HG02973 (cell line): ENCODE measurements around the gene PDCD7.
A peak's percentile ranks its signal among the peaks of the same experiment; 100 is the strongest.
"Not testable (repeated sequence)": the region's sequence is repeated elsewhere in the genome, so short reads cannot be mapped to it uniquely, and the experiment has no call there.

Source experiments
- ATAC-seq: cut with Tn5 transposase; IDR thresholded peaks from one replicate; pipeline ENCODE4 v1.9.1; 2021; ENCODE audit warnings: moderate library complexity; ENCODE audit not compliant: unreplicated experiment

The PDCD7 gene, protein sequence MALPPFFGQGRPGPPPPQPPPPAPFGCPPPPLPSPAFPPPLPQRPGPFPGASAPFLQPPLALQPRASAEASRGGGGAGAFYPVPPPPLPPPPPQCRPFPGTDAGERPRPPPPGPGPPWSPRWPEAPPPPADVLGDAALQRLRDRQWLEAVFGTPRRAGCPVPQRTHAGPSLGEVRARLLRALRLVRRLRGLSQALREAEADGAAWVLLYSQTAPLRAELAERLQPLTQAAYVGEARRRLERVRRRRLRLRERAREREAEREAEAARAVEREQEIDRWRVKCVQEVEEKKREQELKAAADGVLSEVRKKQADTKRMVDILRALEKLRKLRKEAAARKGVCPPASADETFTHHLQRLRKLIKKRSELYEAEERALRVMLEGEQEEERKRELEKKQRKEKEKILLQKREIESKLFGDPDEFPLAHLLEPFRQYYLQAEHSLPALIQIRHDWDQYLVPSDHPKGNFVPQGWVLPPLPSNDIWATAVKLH

DNA sequence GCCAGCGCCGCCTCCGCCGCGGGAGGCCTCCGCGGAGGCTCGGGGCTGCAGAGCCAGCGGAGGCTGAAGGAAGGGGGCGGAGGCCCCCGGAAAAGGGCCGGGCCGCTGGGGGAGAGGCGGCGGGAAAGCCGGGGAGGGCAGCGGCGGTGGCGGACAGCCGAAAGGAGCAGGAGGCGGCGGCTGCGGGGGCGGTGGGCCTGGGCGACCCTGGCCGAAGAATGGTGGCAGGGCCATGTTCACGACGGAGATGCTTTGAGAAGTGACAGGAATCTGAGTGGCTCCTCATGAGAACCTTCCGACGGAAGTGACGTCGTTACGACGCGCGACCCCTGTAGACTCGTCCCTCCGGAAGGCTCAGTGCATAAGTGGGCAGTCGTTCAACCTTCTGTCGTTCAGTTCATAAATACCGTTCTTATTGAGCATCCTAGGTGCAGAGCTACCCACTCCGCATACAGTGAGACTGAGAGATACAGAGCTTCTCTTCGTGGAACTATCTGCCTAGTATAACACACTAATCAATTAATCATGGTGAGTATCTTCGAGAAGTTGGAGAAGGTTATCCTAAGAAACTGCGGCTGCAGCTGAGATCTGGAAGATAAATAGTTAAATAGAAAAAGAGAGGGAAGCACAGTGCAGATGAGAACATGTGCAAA is at the start of gene PDCD7:
Gene PDCD7 (minus strand): TSS at position 261 of the 653 bp plus-strand sequence. CDS start 27 bp downstream, at position 234.
- ATAC-seq: peak; percentile 79

DNA sequence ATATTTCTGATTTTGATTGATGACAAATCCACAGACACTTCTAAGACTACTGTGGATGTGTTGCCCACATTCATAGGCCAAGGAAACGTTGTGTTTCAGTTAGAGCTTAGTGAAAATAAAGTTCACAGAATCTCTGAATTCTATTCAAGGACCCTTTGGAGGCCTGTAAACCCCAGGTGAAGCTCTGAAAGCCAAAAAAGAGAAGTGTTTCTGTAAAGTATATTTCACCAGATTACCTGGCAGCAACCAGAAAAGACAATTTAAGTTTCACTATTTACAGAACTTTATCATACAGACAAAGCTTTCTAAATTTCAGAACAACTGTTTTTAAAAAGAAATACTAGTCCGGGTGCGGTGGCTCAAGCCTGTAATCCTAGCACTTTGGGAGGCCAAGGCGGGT is 48.9 kb upstream of the PDCD7 start:
- no peak for ATAC-seq

DNA sequence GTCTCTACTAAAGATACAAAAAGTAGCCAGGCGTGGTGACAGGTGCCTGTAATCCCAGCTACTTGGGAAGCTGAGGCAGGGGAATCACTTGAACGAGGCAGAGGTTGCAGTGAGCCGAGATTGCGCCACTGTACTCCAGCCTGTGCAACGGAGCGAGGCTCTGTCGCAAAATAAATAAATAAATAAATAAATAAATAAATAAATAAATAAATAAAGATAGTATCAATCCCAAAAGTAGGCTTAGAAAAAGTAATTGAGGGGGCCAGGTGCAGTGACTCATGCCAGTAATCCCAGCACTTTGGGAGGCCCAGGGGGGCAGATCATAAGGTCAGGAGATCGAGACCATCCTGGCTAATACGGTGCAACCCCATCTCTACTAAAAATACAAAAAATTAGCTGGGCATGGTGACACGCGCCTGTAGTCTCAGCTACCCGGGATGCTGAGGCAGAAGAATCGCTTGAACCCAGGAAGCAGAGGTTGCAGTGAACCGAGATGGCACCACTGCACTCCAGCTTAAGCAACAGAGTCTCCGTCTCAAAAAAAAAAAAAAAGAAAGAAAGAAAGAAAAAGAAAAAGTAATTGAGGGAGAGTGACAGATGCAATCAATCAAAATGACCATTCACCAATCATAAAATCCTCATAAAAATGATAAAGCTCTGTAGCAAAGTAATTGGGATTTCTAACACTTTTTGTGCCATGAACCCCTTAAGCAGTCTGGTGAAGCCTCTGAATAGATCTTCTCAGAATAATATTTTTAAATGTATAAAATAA is 48.2 kb upstream of the PDCD7 start:
- ATAC-seq: not testable (repeated sequence)

DNA sequence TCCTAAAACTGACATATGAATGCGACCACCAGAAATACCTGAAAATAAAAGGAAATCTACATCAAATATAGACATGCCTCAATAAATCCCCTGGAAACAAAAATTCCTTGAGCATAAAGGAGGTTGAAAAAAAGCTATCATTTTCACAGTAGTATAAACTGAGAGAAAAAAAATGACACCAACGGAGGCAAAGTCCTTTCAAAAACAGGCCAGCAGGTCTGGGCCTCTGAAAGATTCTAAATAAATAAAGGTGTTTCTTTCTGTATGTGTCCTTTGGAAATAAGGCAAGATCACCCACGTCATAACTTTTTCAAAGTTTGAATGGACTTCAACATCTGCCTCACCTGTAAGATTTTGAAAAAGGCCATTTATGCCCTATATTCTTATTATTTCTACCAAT is 46.6 kb upstream of the PDCD7 start:
- ATAC-seq: no peak

DNA sequence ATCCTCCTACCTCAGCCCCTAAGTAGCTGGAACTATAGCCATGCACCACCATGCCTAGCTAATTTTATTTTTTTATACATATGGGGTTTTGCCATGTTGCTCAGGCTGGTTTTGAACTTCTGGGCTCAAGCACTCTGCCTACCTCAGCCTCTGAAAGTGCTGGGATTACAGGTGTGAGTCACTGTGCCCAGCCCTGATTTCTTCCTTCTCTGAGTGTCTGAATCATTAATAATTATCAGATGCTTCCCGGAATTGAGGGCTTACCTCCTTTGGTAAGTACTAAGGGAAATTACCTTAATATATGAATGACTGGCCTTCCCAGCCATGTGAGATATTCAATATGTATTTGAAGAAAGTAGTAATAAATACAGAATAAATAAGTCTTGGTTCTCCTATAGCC is 44.3 kb upstream of the PDCD7 start:
- no peak for ATAC-seq

DNA sequence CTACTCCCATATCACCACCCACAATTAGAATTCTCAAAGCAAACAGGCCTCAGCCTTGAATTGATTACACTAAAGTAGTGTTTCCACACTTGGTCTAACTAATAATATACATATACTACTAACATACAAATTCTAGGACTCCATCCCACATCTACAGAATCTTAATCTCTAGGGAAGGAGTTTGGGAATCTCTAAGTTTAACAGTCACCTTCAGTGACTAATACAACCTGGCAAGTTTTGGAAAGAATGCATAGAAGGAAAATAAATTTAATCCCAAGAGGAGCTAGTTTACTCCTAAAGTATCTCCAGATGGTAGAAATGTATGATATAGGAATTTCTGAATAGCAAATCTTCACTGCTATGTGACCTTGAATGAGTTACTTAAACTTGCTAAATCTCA is 42.4 kb upstream of the PDCD7 start:
- ATAC-seq: no peak

DNA sequence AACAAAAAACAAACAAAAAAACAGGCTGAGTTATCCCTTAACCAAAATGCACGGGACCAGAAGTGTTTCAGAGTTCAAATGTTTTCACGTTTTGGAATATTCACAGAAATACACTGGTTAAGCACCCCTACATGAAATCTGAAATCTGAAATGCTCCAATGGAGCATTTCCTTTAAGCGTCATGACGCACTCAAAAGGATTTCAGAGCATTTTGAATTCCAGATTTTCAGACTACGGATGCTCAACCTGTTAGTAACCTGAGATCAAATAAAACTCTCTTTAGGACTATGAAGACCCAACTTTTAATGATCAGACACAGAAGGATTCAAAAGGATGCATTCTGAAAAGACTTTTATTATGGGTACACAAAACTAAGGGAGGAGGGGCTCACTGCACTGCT is 41.9 kb upstream of the PDCD7 start:
- no peak for ATAC-seq

DNA sequence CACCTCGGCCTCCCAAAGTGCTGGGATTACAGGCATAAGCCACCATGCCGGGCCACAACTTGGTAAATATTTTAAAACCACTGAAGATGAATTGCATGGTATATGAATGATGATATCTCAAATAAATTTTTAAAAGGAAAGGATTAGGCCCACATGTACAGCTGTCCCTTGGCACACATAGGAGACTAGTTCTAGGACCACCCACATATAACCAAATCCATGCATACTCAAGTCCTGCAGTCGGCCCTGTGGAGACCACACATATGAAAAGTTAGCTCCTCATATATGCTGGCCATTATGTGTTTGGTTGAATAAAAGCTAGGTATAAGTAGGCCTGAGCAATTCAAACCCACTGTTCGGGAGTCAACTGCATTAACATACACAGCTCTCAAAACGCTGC is 40.9 kb upstream of the PDCD7 start:
- ATAC-seq: no peak

DNA sequence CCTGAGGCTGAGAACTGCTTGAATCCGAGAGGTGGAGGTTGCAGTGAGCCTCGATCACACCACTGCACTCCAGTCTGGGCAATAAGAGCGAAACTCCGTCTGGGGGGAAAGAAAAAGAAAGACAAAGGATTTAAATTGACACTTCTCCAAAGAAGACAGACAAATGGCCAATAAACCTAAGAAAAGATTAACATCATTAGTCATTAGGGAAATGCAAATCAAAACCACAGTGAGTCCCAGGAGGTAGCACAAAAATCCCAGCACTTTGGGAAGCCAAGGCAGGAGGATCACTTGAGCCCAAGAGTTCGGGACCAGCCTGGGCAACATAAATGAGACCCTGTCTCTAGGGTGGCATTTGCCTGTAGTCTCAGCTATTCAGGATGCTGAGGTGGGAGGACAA is 38.9 kb upstream of the PDCD7 start:
- no peak for ATAC-seq

DNA sequence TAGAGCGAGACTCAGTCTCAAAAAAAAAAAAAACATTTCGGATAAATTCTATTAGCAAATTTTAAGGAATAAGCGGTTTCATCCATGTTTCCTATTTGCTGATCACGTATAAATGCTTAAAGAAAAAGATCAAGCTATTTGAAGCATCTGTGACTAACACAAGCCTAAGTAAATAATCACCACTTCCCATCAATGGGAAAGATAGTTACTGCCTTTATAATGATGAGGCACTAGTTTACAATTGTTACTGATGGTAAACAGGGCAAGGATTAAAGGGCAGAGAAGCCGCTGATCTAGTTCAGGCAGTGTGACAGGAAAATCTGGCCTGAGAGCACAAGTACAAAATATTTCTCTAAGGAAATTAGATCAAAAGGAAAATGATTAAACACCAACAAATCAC is 37.8 kb upstream of the PDCD7 start:
- no peak for ATAC-seq

DNA sequence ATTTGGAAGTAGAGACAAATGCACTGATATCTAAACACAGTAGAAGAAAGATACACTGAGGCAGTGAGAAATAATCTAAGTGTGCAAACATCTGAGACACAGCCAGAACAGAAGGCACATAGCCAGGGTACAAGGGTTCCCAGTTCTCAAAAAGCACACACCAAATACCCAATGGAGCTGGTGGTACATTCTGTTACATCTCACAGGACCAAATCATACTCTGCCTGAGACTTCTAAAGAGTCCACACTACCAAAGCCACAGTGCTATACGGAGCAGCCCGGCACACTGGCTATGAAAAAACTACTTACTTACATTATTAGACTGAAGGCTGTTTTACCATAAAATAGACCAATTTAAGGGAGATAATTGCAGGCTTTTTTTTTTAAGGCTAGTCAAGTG is 32.3 kb upstream of the PDCD7 start:
- ATAC-seq: no peak

DNA sequence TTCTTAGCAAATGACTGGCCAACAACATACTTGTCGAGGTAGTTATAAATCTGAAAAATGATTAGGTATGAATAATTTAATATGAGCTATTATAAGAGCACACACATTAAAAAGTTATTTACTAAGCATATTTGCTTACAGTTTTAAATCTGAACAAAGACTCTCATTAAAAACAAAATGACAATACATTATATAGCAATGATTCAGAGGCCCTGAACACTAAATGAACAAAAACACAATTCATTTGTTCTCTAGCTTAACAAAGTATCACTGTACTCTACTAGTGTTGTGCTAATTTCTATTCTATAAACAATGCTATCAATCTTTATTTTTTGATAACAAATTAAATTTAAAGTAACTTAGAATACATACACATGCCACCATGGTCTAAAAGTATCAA is 30.5 kb upstream of the PDCD7 start:
- no peak for ATAC-seq

DNA sequence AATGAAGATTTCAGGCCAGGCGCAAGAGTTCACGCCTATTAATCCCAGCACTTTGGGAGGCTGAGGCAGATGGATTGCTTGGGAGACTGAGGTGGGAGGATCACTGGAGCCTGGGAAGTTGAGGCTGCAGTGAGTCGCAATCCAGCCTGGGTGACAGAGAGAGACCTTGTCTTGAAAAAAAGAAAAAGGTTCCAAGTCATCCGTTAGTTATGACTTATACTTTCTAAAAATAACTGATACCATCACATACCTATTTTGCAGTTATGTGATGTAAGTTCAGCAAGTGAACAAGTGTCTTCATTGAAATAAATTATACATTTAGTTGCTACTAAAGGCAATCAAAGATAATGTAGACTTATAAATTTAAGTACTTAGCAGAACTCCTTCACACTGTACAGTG is 29.4 kb upstream of the PDCD7 start:
- no peak for ATAC-seq

DNA sequence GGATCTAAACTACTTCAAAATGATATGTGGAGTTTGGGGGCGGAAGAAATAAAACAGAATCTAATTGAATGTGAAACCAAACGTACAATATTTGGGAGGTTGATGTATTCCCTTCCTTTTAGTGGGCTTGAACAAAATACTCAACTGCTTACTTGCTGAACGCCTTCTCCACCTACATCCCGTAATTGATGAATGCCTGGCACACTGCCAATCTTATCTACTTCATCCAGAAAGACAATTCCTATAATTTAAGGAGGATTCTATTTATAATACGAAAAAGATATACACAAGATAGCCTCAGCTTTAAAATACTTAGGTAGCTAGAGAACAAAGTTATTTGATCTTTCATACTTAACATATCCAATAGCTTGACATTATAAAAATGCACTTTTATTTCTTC is 23.1 kb upstream of the PDCD7 start:
- ATAC-seq: no peak

DNA sequence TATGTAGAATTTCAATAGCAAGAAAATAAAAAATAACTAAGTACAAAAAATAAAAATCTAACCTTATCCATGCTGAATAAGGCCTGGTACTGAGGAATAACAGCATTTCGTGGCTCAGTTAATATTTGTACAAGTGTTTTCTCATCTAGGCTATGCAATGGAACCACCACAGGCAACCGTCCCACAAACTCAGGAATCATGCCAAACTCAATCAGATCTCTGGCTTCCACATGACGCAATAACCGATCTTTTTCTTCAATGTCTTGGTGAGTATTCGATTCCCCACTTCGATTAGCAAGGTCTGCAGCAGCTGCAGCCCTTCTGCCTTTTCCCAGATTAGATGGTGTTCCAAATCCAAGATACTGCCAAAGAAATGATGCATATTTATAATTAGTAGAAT is 21.1 kb upstream of the PDCD7 start:
- no peak for ATAC-seq

DNA sequence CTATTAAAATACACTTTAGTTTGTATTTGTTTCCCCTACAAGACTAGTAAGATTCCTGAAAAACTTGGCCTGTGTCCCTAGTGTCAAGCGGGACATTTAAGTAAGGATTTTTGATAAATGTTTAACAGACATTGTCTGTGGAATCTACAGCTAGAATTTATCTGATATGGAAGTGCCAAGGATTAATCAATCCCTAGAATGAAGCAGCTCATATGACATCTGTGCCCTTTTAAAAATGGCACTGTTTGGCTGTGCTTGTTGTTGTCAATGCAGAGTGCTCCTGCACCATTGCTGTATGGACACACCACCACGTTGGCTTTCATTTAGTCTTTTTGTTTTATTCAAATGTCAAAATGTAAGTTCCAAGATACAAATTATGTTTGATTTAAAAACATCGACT is 14.3 kb upstream of the PDCD7 start:
- no peak for ATAC-seq

DNA sequence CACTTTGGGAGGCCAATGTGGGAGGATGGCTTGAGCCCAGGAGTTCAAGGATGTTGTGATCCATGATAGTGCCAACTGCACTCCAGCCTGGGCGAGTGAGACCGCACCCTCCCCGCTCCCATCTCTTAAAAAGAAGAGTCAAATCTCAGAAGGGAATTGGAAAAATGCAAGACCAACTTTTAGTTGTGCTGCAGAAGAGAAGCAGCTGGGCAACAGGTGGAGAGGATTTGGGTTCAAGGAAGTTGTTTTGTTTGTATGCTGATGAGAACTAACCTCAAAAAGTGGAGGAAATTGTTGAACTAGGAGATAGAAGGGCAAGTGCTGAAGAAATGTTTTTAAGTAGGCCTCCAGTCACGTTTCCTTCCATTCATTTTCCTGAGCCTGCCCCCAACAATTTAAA is 12.8 kb upstream of the PDCD7 start:
- no peak for ATAC-seq

DNA sequence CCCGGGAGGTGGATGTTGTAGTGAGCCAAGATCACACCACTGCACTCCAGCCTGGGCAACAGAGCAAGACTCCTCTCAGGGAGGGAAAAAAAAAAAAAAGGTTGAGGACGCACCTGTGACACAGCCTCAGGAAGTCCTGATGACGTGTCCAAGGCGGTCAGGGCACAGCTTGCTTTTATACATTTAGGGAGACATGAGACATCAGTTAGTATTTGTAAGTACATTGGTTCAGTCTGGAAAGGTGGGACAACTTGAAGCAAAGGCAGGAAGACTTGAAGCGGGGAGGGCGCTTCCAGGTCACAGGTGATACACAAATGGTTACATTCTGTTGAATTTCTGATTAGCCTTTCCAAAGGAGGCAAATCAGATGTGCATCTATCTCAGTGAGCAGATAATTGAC is 5.0 kb upstream of the PDCD7 start:
- ATAC-seq: not testable (repeated sequence)

DNA sequence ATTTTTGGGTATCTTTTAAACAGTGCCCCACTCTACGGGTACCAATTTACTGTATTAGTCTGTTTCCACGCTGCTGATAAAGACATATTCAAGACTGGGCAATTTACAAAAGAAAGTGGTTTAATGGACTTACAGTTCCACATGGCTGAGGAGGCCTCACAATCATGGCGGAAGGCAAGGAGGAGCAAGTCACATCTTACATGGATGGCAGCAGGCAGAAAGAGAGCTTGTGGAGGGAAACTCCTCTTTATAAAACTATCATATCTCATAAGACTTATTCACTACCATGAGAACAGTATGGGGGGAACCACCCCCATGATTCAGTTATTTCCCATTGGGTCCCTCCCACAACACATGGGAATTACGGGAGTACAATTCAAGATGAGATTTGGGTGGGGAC is 4.3 kb upstream of the PDCD7 start:
- not testable (repeated sequence) for ATAC-seq

DNA sequence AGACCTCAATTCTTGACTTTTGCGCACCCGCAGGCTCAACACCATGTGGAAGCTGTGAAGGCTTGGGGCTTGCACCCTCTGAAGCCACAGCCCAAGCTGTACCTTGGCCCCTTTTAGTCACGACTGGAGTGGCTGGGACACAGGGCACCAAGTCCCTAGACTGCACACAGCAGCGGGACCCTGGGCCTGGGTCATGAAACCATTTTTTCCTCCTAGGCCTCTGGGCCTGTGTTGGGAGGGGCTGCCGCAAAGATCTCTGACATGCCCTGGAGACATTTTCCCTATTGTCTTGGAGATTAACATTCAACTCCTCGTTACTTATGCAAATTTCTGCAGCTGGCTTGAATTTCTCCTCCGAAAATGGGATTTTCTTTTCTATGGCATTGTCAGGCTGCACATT is 3.5 kb upstream of the PDCD7 start:
- not testable (repeated sequence) for ATAC-seq

DNA sequence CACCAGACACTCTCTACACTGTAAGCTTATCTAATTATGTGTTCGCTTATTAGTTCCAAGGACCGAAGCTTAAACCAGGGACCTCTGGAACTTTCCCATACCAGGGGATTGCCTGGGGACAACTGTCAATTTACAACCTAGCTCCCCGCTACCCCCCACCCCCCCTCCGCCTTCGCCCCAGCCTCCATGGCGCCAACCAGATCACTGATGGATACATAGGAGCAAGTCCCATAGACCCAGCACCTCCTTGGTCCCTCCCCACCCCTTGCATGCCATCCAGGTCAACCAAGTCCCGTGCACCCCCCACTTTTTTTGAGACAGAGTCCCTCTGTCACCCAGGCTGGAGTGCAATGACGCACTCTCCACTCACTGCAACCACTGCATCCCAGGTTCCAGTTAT is 930 bp upstream of the PDCD7 start:
- ATAC-seq: no peak
